AG10803 (cell line): Measurements from ENCODE around the gene ARHGAP26.
A peak's percentile ranks its signal among the peaks of the same experiment; 100 is the strongest.

Experiments
- DNase-seq: peaks from one replicate; pipeline ENCODE4 v3.0.0; 2010; ENCODE audit warnings: low read depth
- H3K4me3 ChIP-seq: 2 replicates; pipeline ENCODE4 v1.5.1; 2011; ENCODE audit warnings: mild to moderate bottlenecking, low read length, control low read depth
- CTCF ChIP-seq: conservative IDR thresholded peaks from 2 replicates; pipeline ENCODE4 v1.5.1; 2011; ENCODE audit warnings: mild to moderate bottlenecking, low read length, control low read depth, inconsistent platforms

Gene ARHGAP26

GRCh38 chr5:143126174-143127019 is 356.2 kb downstream of the ARHGAP26 start:
- H3K4me3 ChIP-seq: no peak overlapping the region
- no peak for DNase-seq
- TF ChIP-seq CTCF: no peak

GRCh38 chr5:143128412-143129071 is 358.4 kb downstream of the ARHGAP26 start:
- DNase-seq: peak; percentile 11
- no peak for TF ChIP-seq CTCF
- H3K4me3 ChIP-seq: no peak overlapping the region

GRCh38 chr5:143129203-143129602 is 359.0 kb downstream of the ARHGAP26 start:
- no peak overlapping the region for H3K4me3 ChIP-seq
- no peak for TF ChIP-seq CTCF
- DNase-seq: no peak

GRCh38 chr5:143129910-143130612 is 359.9 kb downstream of the ARHGAP26 start:
- no peak overlapping the region for H3K4me3 ChIP-seq
- no peak for TF ChIP-seq CTCF
- DNase-seq: no peak

GRCh38 chr5:143130613-143131305 is 360.6 kb downstream of the ARHGAP26 start:
- H3K4me3 ChIP-seq: no peak overlapping the region
- no peak for DNase-seq
- TF ChIP-seq CTCF: no peak

- no peak overlapping the region for H3K4me3 ChIP-seq
- DNase-seq: no peak
- no peak for TF ChIP-seq CTCF
Measured at GRCh38 chr5:143131972-143132371, 361.8 kb downstream of the ARHGAP26 start.
